Measurements from ENCODE around the gene GPSM1.
"Not testable (repeated sequence)": the region's sequence is repeated elsewhere in the genome, so short reads cannot be mapped to it uniquely, and the experiment has no call there.

GPSM1 gene

GRCh38 chr9:136319244-136319643 lies 8.1 kb upstream of the GPSM1 start:
- not testable (repeated sequence) for DNase-seq

GRCh38 chr9:136319955-136320354 lies 7.4 kb upstream of the GPSM1 start:
- not testable (repeated sequence) for DNase-seq

GRCh38 chr9:136320972-136321371 lies 6.4 kb upstream of the GPSM1 start:
- not testable (repeated sequence) for DNase-seq

GRCh38 chr9:136321561-136321960 lies 5.8 kb upstream of the GPSM1 start:
- no peak for DNase-seq

- no peak for DNase-seq
Measured at GRCh38 chr9:136322756-136323330, 4.5 kb upstream of the GPSM1 start.

- DNase-seq = no peak
Measured at GRCh38 chr9:136323371-136323789, 4.0 kb upstream of the GPSM1 start.

GRCh38 chr9:136324501-136325300 lies 2.6 kb upstream of the GPSM1 start:
- no peak for DNase-seq

- no peak for DNase-seq
Measured at GRCh38 chr9:136325358-136325757, 2.0 kb upstream of the GPSM1 start.

- DNase-seq = peak; percentile 87
Measured at GRCh38 chr9:136326061-136326760, 1.1 kb upstream of the GPSM1 start.

- no peak for DNase-seq
Measured at GRCh38 chr9:136326761-136327303, 507 bp upstream of the GPSM1 start.

GRCh38 chr9:136328011-136328621 lies 777 bp downstream of the GPSM1 start:
- DNase-seq = no peak

- DNase-seq = peak; percentile 81
Measured at GRCh38 chr9:136328622-136329041, 1.3 kb downstream of the GPSM1 start.

GRCh38 chr9:136329211-136329627 lies 1.9 kb downstream of the GPSM1 start:
- no peak for DNase-seq

- no peak for DNase-seq
Measured at GRCh38 chr9:136329636-136330405, 2.5 kb downstream of the GPSM1 start.

GRCh38 chr9:136330406-136330990 lies 3.2 kb downstream of the GPSM1 start:
- no peak for DNase-seq

GRCh38 chr9:136331030-136331429 lies 3.7 kb downstream of the GPSM1 start:
- no peak for DNase-seq

- no peak for DNase-seq
Measured at GRCh38 chr9:136331556-136332481, 4.5 kb downstream of the GPSM1 start.

GRCh38 chr9:136332482-136332983 lies 5.2 kb downstream of the GPSM1 start:
- no peak for DNase-seq

- DNase-seq = no peak
Measured at GRCh38 chr9:136333045-136333444, 5.7 kb downstream of the GPSM1 start.

- DNase-seq = no peak
Measured at GRCh38 chr9:136333486-136333885, 6.1 kb downstream of the GPSM1 start.
